SJSA1 (cell line): ENCODE results near the gene MYL5. TPM values are rescaled to one million over a fixed set of nuclear protein-coding genes. Genes with fewer than 3 reads are reported as not detected.
"Not testable (repeated sequence)": the region's sequence is repeated elsewhere in the genome, so short reads cannot be mapped to it uniquely, and the experiment has no call there.

ENCODE experiments used
- DNase-seq, 2 experiments: peaks; one replicate each; pipeline ENCODE4 v3.0.0-alpha.2; 2015 to 2020; ENCODE audit warnings: low spot score in 2 of 2, low read depth in 1 of 2
- H3K27ac ChIP-seq: fragments of 250-450 bp; sonication (Bioruptor Pico); 2 replicates; pipeline ENCODE4 v1.5.1; 2020; ENCODE audit warnings: mild to moderate bottlenecking, moderate library complexity
- H3K27me3 ChIP-seq: fragments of 250-450 bp; sonication (Bioruptor Pico); replicated peaks from 2 replicates; pipeline ENCODE4 v1.5.1; 2020; ENCODE audit warnings: mild to moderate bottlenecking, moderate library complexity
- H3K36me3 ChIP-seq: fragments of 250-450 bp; sonication (Bioruptor Pico); 2 replicates; pipeline ENCODE4 v1.5.1; 2020; ENCODE audit warnings: mild to moderate bottlenecking
- H3K4me1 ChIP-seq: fragments of 250-450 bp; sonication (Bioruptor Pico); replicated peaks from 2 replicates; pipeline ENCODE4 v1.6.1; 2021; ENCODE audit warnings: mild to moderate bottlenecking
- H3K4me3 ChIP-seq: fragments of 250-450 bp; sonication (Bioruptor Pico); 2 replicates; pipeline ENCODE4 v1.5.1; 2020; ENCODE audit warnings: mild to moderate bottlenecking
- H3K9me3 ChIP-seq: fragments of 250-450 bp; sonication (Bioruptor Pico); replicated peaks from 2 replicates; pipeline ENCODE4 v1.5.1; 2020; ENCODE audit warnings: mild to moderate bottlenecking
- total RNA-seq: library from RNA; depleted of rRNA; stranded (reverse); fragments of >200 nt; shearing (Covaris generic); gene quantifications from 2 replicates; pipeline ENCODE4 v1.2.3, GENCODE V29; 2014; rRNA removed

Gene MYL5
- total RNA-seq, 1 experiment from 2014 or later = 1.2 TPM

- H3K4me1 ChIP-seq = no peaks in the 10 kb centered on the region
- no peaks in the 10 kb centered on the region for H3K9me3 ChIP-seq
- H3K36me3 ChIP-seq = 0 out of 2 replicates have a peak, but pooled peaks cover 3% of the 10 kb centered on the region
- H3K27me3 ChIP-seq = no peaks in the 10 kb centered on the region
- no peak for DNase-seq
- no peak overlapping the region for H3K4me3 ChIP-seq
- no peak overlapping the region for H3K27ac ChIP-seq
Measured at GRCh38 chr4:729336-730315, 55.3 kb downstream of the MYL5 start.

- 0 out of 2 replicates have a peak, but pooled peaks cover 3% of the 10 kb centered on the region for H3K36me3 ChIP-seq
- H3K4me3 ChIP-seq = no peak overlapping the region
- no peak for DNase-seq
- H3K27ac ChIP-seq = no peak overlapping the region
- no peaks in the 10 kb centered on the region for H3K27me3 ChIP-seq
- H3K4me1 ChIP-seq = no peaks in the 10 kb centered on the region
- H3K9me3 ChIP-seq = no peaks in the 10 kb centered on the region
Measured at GRCh38 chr4:730511-730910, 56.2 kb downstream of the MYL5 start.

GRCh38 chr4:730946-731904, 56.9 kb downstream of the MYL5 start:
- not testable (repeated sequence) for H3K9me3 ChIP-seq, DNase-seq, H3K27ac ChIP-seq, H3K4me1 ChIP-seq, H3K36me3 ChIP-seq, H3K4me3 ChIP-seq, H3K27me3 ChIP-seq

Other genes starting within 250 kb of the MYL5 start
- 2.4 and 3.6 TPM in 2 replicates for gene ZNF721, start 175.4 kb upstream of the MYL5 start, total RNA-seq
- 19.3 and 22.2 TPM in 2 replicates for gene PIGG, start 175.3 kb upstream of the MYL5 start, total RNA-seq
- not detected in 2 replicates for gene TMEM271, start 98.2 kb upstream of the MYL5 start, total RNA-seq
- gene PDE6B, start 49.0 kb upstream of the MYL5 start, total RNA-seq = not detected in 2 replicates
- 29.9 and 87.6 TPM in 2 replicates for gene ATP5ME, start 266 bp upstream of the MYL5 start, total RNA-seq
- gene SLC49A3, start 14.6 kb downstream of the MYL5 start, total RNA-seq = not detected in 2 replicates
- 24.8 and 26.1 TPM in 2 replicates for gene PCGF3, start 31.3 kb downstream of the MYL5 start, total RNA-seq
- gene CPLX1, start 151.6 kb downstream of the MYL5 start, total RNA-seq = not detected in 2 replicates